HepG2 (cell line): ENCODE results near the gene AKR1C3. TPM values are rescaled to one million over a fixed set of nuclear protein-coding genes. Genes with fewer than 3 reads are reported as not detected.
A peak's percentile ranks its signal among the peaks of the same experiment; 100 is the strongest.

Source experiments
- ARID5B ChIP-seq: IDR thresholded peaks from 2 replicates; pipeline ENCODE4 v1.4.0; 2020; ENCODE audit warnings: mild to moderate bottlenecking, missing genetic modification reagents
- ATF3 ChIP-seq: sonication (generic); formaldehyde crosslinking; IDR thresholded peaks from 2 replicates; pipeline ENCODE4 v1.4.0; 2020; ENCODE audit warnings: missing genetic modification reagents
- ESRRA ChIP-seq: sonication (generic); formaldehyde crosslinking; IDR thresholded peaks from 2 replicates; pipeline ENCODE4 v1.5.1; 2020; ENCODE audit warnings: mild to moderate bottlenecking, low read depth, missing genetic modification reagents
- HMG20B ChIP-seq: conservative IDR thresholded peaks from 2 replicates; pipeline ENCODE4 v1.6.1; 2016; ENCODE audit warnings: missing genetic modification reagents, missing compliant biosample characterization
- HNF4G ChIP-seq, 2 experiments: sonication (generic) in 1 of 2; formaldehyde crosslinking in 1 of 2; IDR thresholded peaks; 2 replicates each; pipeline versions ENCODE4 v1.4.0 to v1.6.1; 2011 to 2020; ENCODE audit warnings: borderline replicate concordance in 2 of 2, low read depth in 2 of 2, mild to moderate bottlenecking in 2 of 2, low read length in 1 of 2, missing genetic modification reagents in 1 of 2, moderate library complexity in 1 of 2
- HNRNPH1 ChIP-seq: fragments of 200-400 bp; formaldehyde crosslinking; optimal IDR thresholded peaks from 2 replicates; pipeline ENCODE3; 2017; ENCODE audit warnings: mild to moderate bottlenecking, low read depth, low read length
- NCOA2 ChIP-seq: sonication (generic); formaldehyde crosslinking; IDR thresholded peaks from 2 replicates; pipeline ENCODE4 v1.8.0; 2022; ENCODE audit warnings: inconsistent platforms
- NFE2L1 ChIP-seq: sonication (generic); formaldehyde crosslinking; IDR thresholded peaks from 2 replicates; pipeline ENCODE4 v1.4.0; 2020; ENCODE audit warnings: missing genetic modification reagents, mild to moderate bottlenecking, borderline replicate concordance
- NFIC ChIP-seq: IDR thresholded peaks from 2 replicates; pipeline ENCODE4 v1.6.1; 2012; ENCODE audit warnings: mild to moderate bottlenecking, low read length, inconsistent platforms
- NR2F6 ChIP-seq, 2 experiments: IDR thresholded peaks; 2 replicates each; pipeline ENCODE4 v1.6.1; 2016; ENCODE audit warnings: antibody characterized with exemption in 1 of 2, mild to moderate bottlenecking in 1 of 2
- PHF8 ChIP-seq: sonication (generic); formaldehyde crosslinking; IDR thresholded peaks from 2 replicates; pipeline ENCODE4 v1.5.0; 2020; ENCODE audit warnings: missing genetic modification reagents
- RBM22 ChIP-seq: fragments of 200-400 bp; formaldehyde crosslinking; optimal IDR thresholded peaks from 2 replicates; pipeline ENCODE3; 2017; ENCODE audit warnings: mild to moderate bottlenecking, low read length, moderate library complexity
- RFXAP ChIP-seq: sonication (generic); formaldehyde crosslinking; IDR thresholded peaks from 2 replicates; pipeline ENCODE4 v1.4.0; 2020; ENCODE audit warnings: missing genetic modification reagents, borderline replicate concordance
- SIX4 ChIP-seq: sonication (generic); formaldehyde crosslinking; IDR thresholded peaks from 2 replicates; pipeline ENCODE4 v1.4.0; 2020; ENCODE audit warnings: missing genetic modification reagents
- ZBTB3 ChIP-seq: sonication (generic); formaldehyde crosslinking; IDR thresholded peaks from 2 replicates; pipeline ENCODE4 v1.4.0; 2020; ENCODE audit warnings: low read depth, mild to moderate bottlenecking, moderate library complexity, missing genetic modification reagents, borderline replicate concordance
- ZNF143 ChIP-seq: sonication (generic); formaldehyde crosslinking; IDR thresholded peaks from 2 replicates; pipeline ENCODE4 v1.4.0; 2020; ENCODE audit warnings: missing genetic modification reagents
- ZNF503 ChIP-seq: sonication (generic); formaldehyde crosslinking; IDR thresholded peaks from 2 replicates; pipeline ENCODE4 v1.4.0; 2020; ENCODE audit warnings: missing genetic modification reagents
- ZNF570 ChIP-seq: sonication (generic); formaldehyde crosslinking; IDR thresholded peaks from 2 replicates; pipeline ENCODE4 v1.4.0; 2020; ENCODE audit warnings: mild to moderate bottlenecking, missing genetic modification reagents, borderline replicate concordance
- ZNF614 ChIP-seq: IDR thresholded peaks from 2 replicates; pipeline ENCODE4 v1.6.1; 2018; ENCODE audit warnings: missing biosample characterization, missing genetic modification reagents, inconsistent platforms, borderline replicate concordance
- ZNF615 ChIP-seq: sonication (generic); formaldehyde crosslinking; IDR thresholded peaks from 2 replicates; pipeline ENCODE4 v1.5.0; 2020; ENCODE audit warnings: mild to moderate bottlenecking, missing genetic modification reagents, borderline replicate concordance
- ZNF652 ChIP-seq: IDR thresholded peaks from 2 replicates; pipeline ENCODE4 v1.6.1; 2016; ENCODE audit warnings: low read depth, borderline replicate concordance
- ZNF839 ChIP-seq: sonication (generic); formaldehyde crosslinking; IDR thresholded peaks from 2 replicates; pipeline ENCODE4 v1.4.0; 2020; ENCODE audit warnings: missing genetic modification reagents, mild to moderate bottlenecking, borderline replicate concordance
- ZNF878 ChIP-seq: sonication (generic); formaldehyde crosslinking; IDR thresholded peaks from 2 replicates; pipeline ENCODE4 v1.8.1; 2023; ENCODE audit warnings: mild to moderate bottlenecking, missing genetic modification reagents, moderate library complexity
- polyA plus RNA-seq, 8 experiments: library from polyadenylated mRNA; depleted of rRNA in 3 of 8; stranded (reverse) in 7 of 8; unstranded in 1 of 8; fragments of >200 nt; fragmentation: Illumina TruSeq in 4 of 8; extraction: Trizol in 4 of 8; gene quantifications; 2 replicates each; pipeline versions ENCODE4 v1.2.1 to v1.2.3, GENCODE V29; 2011 to 2016; ENCODE audit warnings: low read depth in 4 of 8, missing spikeins in 1 of 8, mixed read lengths in 1 of 8; ENCODE audit not compliant: insufficient read depth in 1 of 8
- total RNA-seq, 5 experiments: library from RNA; depleted of rRNA; stranded (reverse); fragments of >200 nt; fragmentation: Illumina TruSeq; extraction: Trizol; gene quantifications; 2 replicates each; pipeline ENCODE4 v1.2.3, GENCODE V29; 2016; ENCODE audit warnings: low read depth in 1 of 5

The AKR1C3 gene
- total and polyA plus RNA-seq, 2 of the 13 experiments (the other 11 are each of a cell fraction or from before 2014, with no cell fraction given), result 368 to 532 TPM

GRCh38 chr10:5147255-5147980, 53.2 kb downstream of the AKR1C3 start (continued):
- peak; percentile 90 for TF ChIP-seq NR2F6 (IDR thresholded peaks at IDR 0.05)
- peak; percentile 88 for TF ChIP-seq NR2F6 (CRISPR knock-in tag; IDR thresholded peaks at IDR 0.05)
- TF ChIP-seq HMG20B (CRISPR knock-in tag), result 0 out of 2 replicates have a peak, but pooled peaks have one; percentile 3
- 0 out of 2 replicates have a peak, but pooled peaks have one; percentile 65 for TF ChIP-seq ESRRA (CRISPR knock-in tag)
- TF ChIP-seq HNF4G (IDR thresholded peaks at IDR 0.05; ENCODE audit: borderline replicate concordance, low read depth, low read length), result peak; percentile 93
- TF ChIP-seq HNF4G (CRISPR knock-in tag; IDR thresholded peaks at IDR 0.05; ENCODE audit: borderline replicate concordance, low read depth), result peak; percentile 93
- TF ChIP-seq HNRNPH1, result no peak
- TF ChIP-seq ZNF615, result no peak
- 0 out of 2 replicates have a peak, but pooled peaks have one; percentile 39 for TF ChIP-seq ATF3 (CRISPR knock-in tag)
- no peak for TF ChIP-seq NFE2L1 (CRISPR knock-in tag)
- 0 out of 2 replicates have a peak, but pooled peaks have one; percentile 39 for TF ChIP-seq ZNF878
- TF ChIP-seq ZNF570, result no peak
- TF ChIP-seq ZNF614 (CRISPR knock-in tag), result 0 out of 2 replicates have a peak, but pooled peaks have one; percentile 16
- TF ChIP-seq PHF8 (CRISPR knock-in tag), result peak; percentile 44; the same call in 1 of the 2 replicates
- TF ChIP-seq SIX4 (CRISPR knock-in tag), result peak; percentile 94
- peak; percentile 100 for TF ChIP-seq NCOA2 (CRISPR knock-in tag)
- TF ChIP-seq ARID5B (CRISPR knock-in tag), result peak; percentile 98
- peak; percentile 46; the same call in 1 of the 2 replicates for TF ChIP-seq ZNF143
- 0 out of 2 replicates have a peak, but pooled peaks have one; percentile 36 for TF ChIP-seq RFXAP
- TF ChIP-seq ZNF839 (CRISPR knock-in tag), result no peak
- peak; percentile 97 for TF ChIP-seq ZNF503 (CRISPR knock-in tag)
- peak; percentile 99 for TF ChIP-seq NFIC
- no peak for TF ChIP-seq ZBTB3 (CRISPR knock-in tag)
- peak; percentile 82 for TF ChIP-seq RBM22
- peak; percentile 20; the same call in 1 of the 2 replicates for TF ChIP-seq ZNF652 (CRISPR knock-in tag)
